Posterior vena cava (tissue), 2 donors: ENCODE data around the gene SPIN2A. TPM values are rescaled to one million over a fixed set of nuclear protein-coding genes. Genes with fewer than 3 reads are reported as not detected.
"Not testable (repeated sequence)": the region's sequence is repeated elsewhere in the genome, so short reads cannot be mapped to it uniquely, and the experiment has no call there.

Experiments
- DNase-seq: peaks from one replicate; pipeline ENCODE4 v3.0.0-alpha.2; 2020; ENCODE audit warnings: low spot score
- intact Hi-C, 2 donors: fragments of 100-400 bp; cut with DNase I; formaldehyde crosslinking; loops; one replicate each; pipeline versions ENCODE4 v1.14.1 to v1.14.2; 2022 to 2023
- total RNA-seq, 2 donors: library from RNA; stranded (reverse); fragmentation: NEBNext Ultra II Directional; extraction: Animal tissue kit (Norgen Biotek cat#: 25700); gene quantifications; one replicate each; pipeline ENCODE4 v1.2.1, GENCODE V29; 2021
- donor health status: DM: yes; HTN: yes; CAD: no.
- donor health status: DM: yes; HTN: yes; CAD: no.

SPIN2A gene
- total RNA-seq, 2 donors from 2014 or later, result 0.67 to 1.4 TPM

DNA sequence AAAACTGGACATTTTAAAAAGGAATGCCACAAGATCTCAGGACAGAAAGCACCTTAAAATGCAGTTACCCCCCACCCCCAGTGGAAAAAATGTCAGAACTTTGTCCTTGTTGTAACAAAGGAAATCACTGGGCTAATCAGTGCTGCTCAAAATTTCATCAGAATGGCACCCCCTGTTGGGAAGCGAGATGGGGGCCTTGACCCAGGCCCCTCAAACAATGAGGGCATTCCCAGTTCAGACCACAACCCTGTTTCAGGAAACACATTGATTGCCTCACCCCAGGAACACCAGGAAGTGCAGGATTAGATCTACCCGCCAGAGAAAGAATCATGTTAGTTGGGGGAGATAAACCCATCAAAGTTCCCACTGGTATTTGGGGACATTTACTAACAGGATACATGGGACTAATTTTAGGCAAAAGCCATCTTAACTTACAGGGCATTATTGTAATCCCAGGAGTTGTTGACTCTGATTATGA lies 32.2 kb downstream of the SPIN2A start:
- DNase-seq, result no peak
- intact Hi-C loops, result no loop called here

DNA sequence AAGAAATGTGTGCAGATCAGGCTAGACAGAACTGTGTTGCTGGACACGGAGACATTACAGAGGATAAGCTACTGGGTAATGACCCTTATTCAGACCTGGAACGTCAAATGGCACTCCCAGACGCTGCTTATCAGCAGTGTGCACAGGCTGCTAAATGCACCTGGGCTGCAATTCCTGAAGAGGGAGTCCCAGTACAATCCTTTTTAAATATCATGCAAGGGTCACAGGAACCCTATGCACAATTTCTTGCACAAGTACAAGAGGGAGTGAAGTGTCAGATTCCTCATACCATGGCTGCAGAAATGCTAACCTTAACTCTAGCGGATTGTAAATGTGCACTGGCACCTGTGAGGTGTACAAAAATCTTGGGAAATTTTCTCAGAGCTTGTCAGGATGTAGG lies 32.8 kb downstream of the SPIN2A start:
- intact Hi-C loops, result no loop called here
- DNase-seq, result no peak

DNA sequence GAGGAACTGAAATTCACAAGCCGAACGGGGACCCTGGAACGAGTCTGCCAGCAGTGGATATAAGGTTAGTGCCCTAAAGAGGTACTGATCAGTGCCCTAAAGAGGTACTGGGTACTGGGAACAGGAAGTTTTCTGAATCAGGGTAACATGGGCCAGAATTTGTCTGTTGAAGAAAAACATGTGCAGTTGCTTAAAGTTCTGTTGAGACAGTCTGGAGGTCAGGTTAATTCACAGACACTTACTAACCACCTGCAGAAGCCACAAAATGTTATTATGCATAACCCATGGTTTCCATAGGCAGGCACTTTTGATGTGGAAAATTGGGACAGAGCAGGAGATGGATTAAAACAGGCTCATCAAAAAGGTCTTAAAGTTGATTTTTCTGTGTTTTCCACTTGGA lies 33.7 kb downstream of the SPIN2A start:
- intact Hi-C loops, result no loop called here
- DNase-seq, result no peak

DNA sequence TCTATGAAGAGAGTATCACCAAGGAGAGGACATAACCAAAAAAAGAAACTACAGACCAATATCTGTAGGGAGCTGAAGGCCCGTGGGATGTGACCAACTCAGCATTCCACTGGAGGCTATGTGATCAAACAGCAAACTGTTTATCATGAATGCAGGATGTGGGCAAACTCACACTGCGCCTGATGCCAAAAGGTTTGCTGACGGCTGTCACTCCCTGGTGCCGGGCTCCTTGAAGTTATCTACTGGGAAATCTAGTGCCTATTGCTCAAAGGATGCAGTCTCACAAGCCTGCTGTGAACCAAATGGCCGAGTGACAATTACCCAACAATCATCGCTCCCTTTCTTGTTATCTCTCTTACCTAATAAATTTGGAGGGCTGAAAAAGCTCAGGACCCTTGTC lies 34.3 kb downstream of the SPIN2A start:
- intact Hi-C loops, result not testable (repeated sequence)

More for the DNA sequence above, 34.3 kb downstream of the SPIN2A start:
- not testable (repeated sequence) for DNase-seq

Other genes with a start within 250 kb of the SPIN2A start
- 10 to 100 TPM in 1 of 2 donors, 1 to 10 TPM in 1; 7.6 to 13.8 TPM for gene SPIN3, start 141.9 kb downstream of the SPIN2A start, total RNA-seq
- gene SPIN2B, start 15.8 kb downstream of the SPIN2A start, total RNA-seq, result 10 to 100 TPM in 1 of 2 donors, 1 to 10 TPM in 1; 9.4 to 15.0 TPM
- gene FAAH2, start 149.3 kb upstream of the SPIN2A start, total RNA-seq, result under 1 TPM; 0.29 to 0.60 TPM